Measurements from ENCODE around the gene NFILZ. TPM values are rescaled to one million over a fixed set of nuclear protein-coding genes. Genes with fewer than 3 reads are reported as not detected.

The NFILZ gene
- total RNA-seq, 1 experiment from 2014 or later: not detected

DNA sequence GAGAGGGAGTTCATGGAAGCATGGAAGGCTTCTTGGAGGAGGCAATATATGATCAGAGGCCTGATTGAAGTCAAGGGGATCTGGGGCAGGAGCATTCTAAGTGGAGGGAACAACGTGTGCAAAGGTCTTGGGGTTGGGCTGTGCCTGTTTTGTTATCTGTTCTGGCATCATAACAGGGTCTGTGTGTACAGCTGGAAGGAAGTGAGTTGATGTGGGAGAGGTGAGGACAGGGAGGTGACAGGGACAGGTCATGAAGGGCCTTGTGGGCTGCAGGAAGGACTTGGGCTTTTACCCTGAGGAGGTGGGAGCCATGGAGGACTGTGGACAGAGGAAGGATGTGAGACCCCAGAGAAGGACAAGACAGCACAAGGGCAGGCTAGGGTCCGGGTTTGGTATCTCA lies 1.2 kb upstream of the NFILZ start:
- H3K4me3 ChIP-seq (ENCODE audit: low read length): no peak overlapping the region
- H3K4me1 ChIP-seq (ENCODE audit: insufficient read depth, low read length): no peaks in the 10 kb centered on the region
- no peaks in the 10 kb centered on the region for H3K9me3 ChIP-seq (ENCODE audit: low read length)
- H3K9ac ChIP-seq (ENCODE audit: low read length): no peak overlapping the region
- H3K27ac ChIP-seq (ENCODE audit: low read length): no peak overlapping the region
- H3K79me2 ChIP-seq (ENCODE audit: low read length): no peaks in the 10 kb centered on the region
- no TSS peak for BruUV-seq (replicated peaks)
- intact Hi-C loops (cut with micrococcal nuclease): no loop called here
- no peak for TF ChIP-seq EZH2 (IDR thresholded peaks at IDR 0.05; ENCODE audit: low read length, unreplicated experiment)
- no peak for TF ChIP-seq EZH2phosphoT487 (IDR thresholded peaks at IDR 0.05; ENCODE audit: borderline replicate concordance, low read length)
- TF ChIP-seq, protein P1, sequence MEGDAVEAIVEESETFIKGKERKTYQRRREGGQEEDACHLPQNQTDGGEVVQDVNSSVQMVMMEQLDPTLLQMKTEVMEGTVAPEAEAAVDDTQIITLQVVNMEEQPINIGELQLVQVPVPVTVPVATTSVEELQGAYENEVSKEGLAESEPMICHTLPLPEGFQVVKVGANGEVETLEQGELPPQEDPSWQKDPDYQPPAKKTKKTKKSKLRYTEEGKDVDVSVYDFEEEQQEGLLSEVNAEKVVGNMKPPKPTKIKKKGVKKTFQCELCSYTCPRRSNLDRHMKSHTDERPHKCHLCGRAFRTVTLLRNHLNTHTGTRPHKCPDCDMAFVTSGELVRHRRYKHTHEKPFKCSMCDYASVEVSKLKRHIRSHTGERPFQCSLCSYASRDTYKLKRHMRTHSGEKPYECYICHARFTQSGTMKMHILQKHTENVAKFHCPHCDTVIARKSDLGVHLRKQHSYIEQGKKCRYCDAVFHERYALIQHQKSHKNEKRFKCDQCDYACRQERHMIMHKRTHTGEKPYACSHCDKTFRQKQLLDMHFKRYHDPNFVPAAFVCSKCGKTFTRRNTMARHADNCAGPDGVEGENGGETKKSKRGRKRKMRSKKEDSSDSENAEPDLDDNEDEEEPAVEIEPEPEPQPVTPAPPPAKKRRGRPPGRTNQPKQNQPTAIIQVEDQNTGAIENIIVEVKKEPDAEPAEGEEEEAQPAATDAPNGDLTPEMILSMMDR (conservative IDR thresholded peaks at IDR 0.05; ENCODE audit: low read depth, low read length): no peak
- ChIA-PET POLR2A (ENCODE audit: unreplicated experiment) (no interaction called here), CTCF (no interaction called here)
- no peaks in the 10 kb centered on the region for H3K36me3 ChIP-seq (ENCODE audit: low read depth, low read length)
- no peaks in the 10 kb centered on the region for H4K20me1 ChIP-seq (ENCODE audit: low read length)
- no peak overlapping the region for H3K4me2 ChIP-seq (ENCODE audit: low read length)
- H3K27me3 ChIP-seq (ENCODE audit: low read length): no peaks in the 10 kb centered on the region
- ATAC-seq (no peak), DNase-seq (no peak)
- H3F3A ChIP-seq (ENCODE audit: low read length, unreplicated experiment): no peaks in the 10 kb centered on the region
- no peak overlapping the region for H2AFZ ChIP-seq (ENCODE audit: low read length)
- no peaks in the 10 kb centered on the region for H3K9me2 ChIP-seq (replicated peaks; ENCODE audit: low read length)

DNA sequence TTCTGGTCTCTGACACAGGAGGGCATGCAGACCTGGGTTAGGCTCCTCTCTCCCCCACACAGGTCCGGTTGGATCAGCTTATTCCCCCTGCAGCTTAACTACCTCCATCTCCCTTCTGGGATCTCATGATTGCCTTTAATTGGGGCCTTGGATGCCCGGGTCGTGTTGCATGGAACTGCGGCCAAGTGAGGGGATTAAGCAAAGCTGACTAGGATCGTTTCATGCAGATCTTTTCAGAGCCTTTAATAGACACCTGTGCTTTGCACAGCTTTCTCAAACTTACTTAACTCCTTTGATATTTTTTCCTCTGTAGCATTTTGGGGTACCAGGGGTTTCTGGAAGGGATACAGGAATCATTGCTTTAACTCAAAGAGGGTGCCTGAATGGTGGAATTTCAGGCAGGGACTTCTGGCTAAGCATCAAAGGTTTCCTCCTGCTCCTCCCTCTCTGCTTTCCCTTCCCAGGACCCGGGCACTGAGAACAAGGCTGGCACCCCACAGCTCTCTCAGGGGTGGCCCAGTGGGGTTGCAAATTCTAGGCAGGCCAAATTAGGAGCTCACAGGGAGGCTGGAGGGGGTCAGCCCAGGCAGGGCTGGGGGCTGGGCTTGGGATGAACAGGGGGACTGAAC lies 477 bp downstream of the NFILZ start:
- intact Hi-C loops (cut with micrococcal nuclease): no loop called here
- H4K20me1 ChIP-seq (ENCODE audit: low read length): no peaks in the 10 kb centered on the region
- H3K4me2 ChIP-seq (ENCODE audit: low read length): no peak overlapping the region
- ATAC-seq (no peak), DNase-seq (no peak)
- H2AFZ ChIP-seq (ENCODE audit: low read length): no peak overlapping the region
- H3K27ac ChIP-seq (ENCODE audit: low read length): no peak overlapping the region
- H3K9ac ChIP-seq (ENCODE audit: low read length): no peak overlapping the region
- H3F3A ChIP-seq (ENCODE audit: low read length, unreplicated experiment): no peaks in the 10 kb centered on the region
- BruUV-seq (replicated peaks): no TSS peak
- no peaks in the 10 kb centered on the region for H3K27me3 ChIP-seq (ENCODE audit: low read length)
- no peak for TF ChIP-seq EZH2 (IDR thresholded peaks at IDR 0.05; ENCODE audit: low read length, unreplicated experiment)
- TF ChIP-seq EZH2phosphoT487 (IDR thresholded peaks at IDR 0.05; ENCODE audit: borderline replicate concordance, low read length): no peak
- TF ChIP-seq, protein P1 (conservative IDR thresholded peaks at IDR 0.05; ENCODE audit: low read depth, low read length): no peak
- H3K79me2 ChIP-seq (ENCODE audit: low read length): no peaks in the 10 kb centered on the region
- H3K9me2 ChIP-seq (replicated peaks; ENCODE audit: low read length): no peaks in the 10 kb centered on the region
- H3K4me1 ChIP-seq (ENCODE audit: insufficient read depth, low read length): no peaks in the 10 kb centered on the region
- CTCF ChIA-PET: no interaction called here
- POLR2A ChIA-PET (ENCODE audit: unreplicated experiment): no interaction called here
- H3K4me3 ChIP-seq (ENCODE audit: low read length): no peak overlapping the region
- H3K36me3 ChIP-seq (ENCODE audit: low read depth, low read length): no peaks in the 10 kb centered on the region
- no peaks in the 10 kb centered on the region for H3K9me3 ChIP-seq (ENCODE audit: low read length)

DNA sequence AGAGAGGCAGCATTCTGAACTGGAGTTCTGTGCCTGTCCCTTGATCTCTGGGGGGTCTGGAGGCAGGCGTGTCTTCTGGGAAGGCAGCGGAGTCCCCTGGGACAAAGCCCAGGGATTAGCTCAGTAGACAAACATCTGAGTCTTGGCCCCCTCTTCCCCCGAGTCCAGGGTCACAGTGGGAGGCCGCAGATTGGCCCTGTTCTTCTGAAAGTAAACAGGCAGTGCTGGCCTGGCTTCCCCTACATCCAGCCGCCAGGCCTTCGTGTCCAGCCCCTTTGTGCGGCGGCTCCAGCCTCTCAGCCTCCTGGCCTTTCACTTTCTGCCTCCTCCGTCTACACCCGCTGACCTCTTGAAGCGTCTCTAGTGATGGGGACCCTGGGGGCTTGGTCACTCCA lies 989 bp downstream of the NFILZ start:
- POLR2A ChIA-PET (ENCODE audit: unreplicated experiment): no interaction called here
- CTCF ChIA-PET: no interaction called here
- no TSS peak for BruUV-seq (replicated peaks)

More for the DNA sequence above, 989 bp downstream of the NFILZ start:
- no peak for TF ChIP-seq EZH2 (IDR thresholded peaks at IDR 0.05; ENCODE audit: low read length, unreplicated experiment)
- no peak for TF ChIP-seq EZH2phosphoT487 (IDR thresholded peaks at IDR 0.05; ENCODE audit: borderline replicate concordance, low read length)
- TF ChIP-seq, protein P1 (conservative IDR thresholded peaks at IDR 0.05; ENCODE audit: low read depth, low read length): no peak
- Histone ChIP-seq H3F3A (ENCODE audit: low read length, unreplicated experiment) (no peaks in the 10 kb centered on the region), H3K4me1 (ENCODE audit: insufficient read depth, low read length) (no peaks in the 10 kb centered on the region), H4K20me1 (ENCODE audit: low read length) (no peaks in the 10 kb centered on the region), H3K9me3 (ENCODE audit: low read length) (no peaks in the 10 kb centered on the region), H3K27ac (ENCODE audit: low read length) (no peak overlapping the region), H2AFZ (ENCODE audit: low read length) (no peak overlapping the region), H3K9me2 (replicated peaks; ENCODE audit: low read length) (no peaks in the 10 kb centered on the region), H3K4me2 (ENCODE audit: low read length) (no peak overlapping the region), H3K27me3 (ENCODE audit: low read length) (no peaks in the 10 kb centered on the region), H3K4me3 (ENCODE audit: low read length) (no peak overlapping the region), H3K36me3 (ENCODE audit: low read depth, low read length) (no peaks in the 10 kb centered on the region), H3K9ac (ENCODE audit: low read length) (no peak overlapping the region), H3K79me2 (ENCODE audit: low read length) (no peaks in the 10 kb centered on the region)
- DNase-seq (no peak), ATAC-seq (no peak)
- intact Hi-C loops (cut with micrococcal nuclease): no loop called here

Measured in PC-3 (cell line).